ENCODE results near the gene SPPL2B.
"Not testable (repeated sequence)": the region's sequence is repeated elsewhere in the genome, so short reads cannot be mapped to it uniquely, and the experiment has no call there.

The SPPL2B gene

GRCh38 chr19:2385053-2385721, 56.7 kb downstream of the SPPL2B start:
- no peak for TF ChIP-seq CTCF (IDR thresholded peaks at IDR 0.05; ENCODE audit: low read depth, low read length, missing control alignments)
- no peak for DNase-seq (ENCODE audit: low read depth)
- H3K4me3 ChIP-seq (ENCODE audit: low read depth, low read length): no peak overlapping the region

- no peak for TF ChIP-seq CTCF (IDR thresholded peaks at IDR 0.05; ENCODE audit: low read depth, low read length, missing control alignments)
- no peak overlapping the region for H3K4me3 ChIP-seq (ENCODE audit: low read depth, low read length)
- DNase-seq (ENCODE audit: low read depth): no peak
These were observed 59.1 kb downstream of the SPPL2B start for GRCh38 chr19:2387367-2388288.

GRCh38 chr19:2389594-2389993, 61.1 kb downstream of the SPPL2B start:
- H3K4me3 ChIP-seq (ENCODE audit: low read depth, low read length): no peak overlapping the region
- DNase-seq (ENCODE audit: low read depth): no peak
- no peak for TF ChIP-seq CTCF (IDR thresholded peaks at IDR 0.05; ENCODE audit: low read depth, low read length, missing control alignments)

- H3K4me3 ChIP-seq (ENCODE audit: low read depth, low read length): no peak overlapping the region
- peak; percentile 82 for TF ChIP-seq CTCF (IDR thresholded peaks at IDR 0.05; ENCODE audit: low read depth, low read length, missing control alignments)
- DNase-seq (ENCODE audit: low read depth): peak; percentile 59
These were observed 62.7 kb downstream of the SPPL2B start for GRCh38 chr19:2391118-2391725.

- DNase-seq (ENCODE audit: low read depth): no peak
- no peak for TF ChIP-seq CTCF (IDR thresholded peaks at IDR 0.05; ENCODE audit: low read depth, low read length, missing control alignments)
- H3K4me3 ChIP-seq (ENCODE audit: low read depth, low read length): no peak overlapping the region
These were observed 63.9 kb downstream of the SPPL2B start for GRCh38 chr19:2392366-2392765.

- DNase-seq (ENCODE audit: low read depth); H3K4me3 ChIP-seq (ENCODE audit: low read depth, low read length): not testable (repeated sequence)
These were observed 64.4 kb downstream of the SPPL2B start for GRCh38 chr19:2392899-2393298.

- no peak for TF ChIP-seq CTCF (IDR thresholded peaks at IDR 0.05; ENCODE audit: low read depth, low read length, missing control alignments)
- peak overlapping the region; percentile 35; the same call in 1 of the 2 replicates for H3K4me3 ChIP-seq (ENCODE audit: low read depth, low read length)
- DNase-seq (ENCODE audit: low read depth): no peak
These were observed 65.6 kb downstream of the SPPL2B start for GRCh38 chr19:2394054-2394441.

Measured in GM12864 (cell line).